Measurements from ENCODE around the gene CEACAM19.

DNA sequence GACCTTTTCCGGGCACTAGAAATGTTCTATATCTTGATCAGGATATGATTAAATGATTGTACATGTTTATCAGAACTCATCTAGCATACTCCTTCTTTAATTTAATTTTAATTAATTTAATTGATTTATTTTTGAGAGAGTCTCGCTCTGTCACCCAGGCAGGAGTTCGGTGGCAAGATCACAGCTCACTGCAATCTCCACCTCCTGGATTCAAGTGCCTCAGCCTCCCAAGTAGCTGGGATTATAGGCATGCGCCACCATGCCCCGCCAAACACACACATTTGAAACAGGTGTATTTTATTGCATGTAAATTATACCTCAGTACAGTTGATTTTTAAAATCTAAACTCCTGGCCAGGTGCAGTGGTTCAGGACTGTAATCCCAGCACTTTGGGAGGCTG is 59.8 kb downstream of the CEACAM19 start:
- TF ChIP-seq, protein P1, sequence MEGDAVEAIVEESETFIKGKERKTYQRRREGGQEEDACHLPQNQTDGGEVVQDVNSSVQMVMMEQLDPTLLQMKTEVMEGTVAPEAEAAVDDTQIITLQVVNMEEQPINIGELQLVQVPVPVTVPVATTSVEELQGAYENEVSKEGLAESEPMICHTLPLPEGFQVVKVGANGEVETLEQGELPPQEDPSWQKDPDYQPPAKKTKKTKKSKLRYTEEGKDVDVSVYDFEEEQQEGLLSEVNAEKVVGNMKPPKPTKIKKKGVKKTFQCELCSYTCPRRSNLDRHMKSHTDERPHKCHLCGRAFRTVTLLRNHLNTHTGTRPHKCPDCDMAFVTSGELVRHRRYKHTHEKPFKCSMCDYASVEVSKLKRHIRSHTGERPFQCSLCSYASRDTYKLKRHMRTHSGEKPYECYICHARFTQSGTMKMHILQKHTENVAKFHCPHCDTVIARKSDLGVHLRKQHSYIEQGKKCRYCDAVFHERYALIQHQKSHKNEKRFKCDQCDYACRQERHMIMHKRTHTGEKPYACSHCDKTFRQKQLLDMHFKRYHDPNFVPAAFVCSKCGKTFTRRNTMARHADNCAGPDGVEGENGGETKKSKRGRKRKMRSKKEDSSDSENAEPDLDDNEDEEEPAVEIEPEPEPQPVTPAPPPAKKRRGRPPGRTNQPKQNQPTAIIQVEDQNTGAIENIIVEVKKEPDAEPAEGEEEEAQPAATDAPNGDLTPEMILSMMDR (conservative IDR thresholded peaks at IDR 0.05 in 1 of 2, IDR thresholded peaks at IDR 0.05 in 1 of 2; ENCODE audit: low read depth in 1 of 2, low read length in 2 of 2) = no peak
- no peak for TF ChIP-seq EZH2 (IDR thresholded peaks at IDR 0.05; ENCODE audit: low read length, missing control alignments)
